ENCODE data around the gene CMSS1. TPM values are rescaled to one million over a fixed set of nuclear protein-coding genes. Genes with fewer than 3 reads are reported as not detected.

The CMSS1 gene
- total RNA-seq, 1 experiment from 2014 or later, result 117 TPM

DNA sequence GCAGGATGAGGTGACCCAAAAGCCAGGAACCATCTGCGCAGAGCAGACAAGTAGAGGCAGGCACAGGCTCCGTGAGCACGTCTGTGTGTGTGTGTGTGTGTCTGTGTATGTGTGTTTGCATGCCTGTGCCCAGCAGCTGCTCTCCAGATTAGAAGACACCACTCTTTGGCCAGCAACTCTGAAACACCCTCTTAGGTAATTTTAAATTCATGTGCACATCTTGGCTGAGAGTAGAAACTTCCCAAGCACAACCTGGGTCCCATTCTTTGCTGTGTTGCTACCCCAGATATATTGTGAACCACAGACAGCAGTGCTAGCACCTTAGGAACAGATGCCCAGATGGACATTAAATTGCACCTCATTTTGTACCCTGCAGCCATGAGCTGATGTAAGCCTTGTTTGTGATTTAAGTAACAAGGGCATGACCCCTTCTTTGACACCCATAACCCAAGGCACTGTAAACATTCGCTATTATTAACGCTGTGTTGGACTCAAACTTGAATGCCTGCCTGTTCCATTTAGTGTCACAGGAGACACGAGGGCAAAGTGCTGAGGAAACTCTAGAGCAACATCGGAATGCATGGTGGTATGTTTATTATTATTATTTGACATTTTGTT is 296.9 kb downstream of the CMSS1 start, which contains the start of gene FILIP1L:
Gene FILIP1L, minus strand, starts transcription at position 89 of the 618 bp plus-strand sequence.
- ChIA-PET POLR2A (interaction anchor here (0.7 to 1.4 kb wide), 3 partner anchors 10 to 61 kb away, joined by 3 to 4 read pairs (median 3); no protein-coding TSS in a partner anchor), CTCF (interaction anchor here (0.7 kb wide), 1 partner anchor 8 kb away, joined by 3 read pairs; no protein-coding TSS in a partner anchor)

DNA sequence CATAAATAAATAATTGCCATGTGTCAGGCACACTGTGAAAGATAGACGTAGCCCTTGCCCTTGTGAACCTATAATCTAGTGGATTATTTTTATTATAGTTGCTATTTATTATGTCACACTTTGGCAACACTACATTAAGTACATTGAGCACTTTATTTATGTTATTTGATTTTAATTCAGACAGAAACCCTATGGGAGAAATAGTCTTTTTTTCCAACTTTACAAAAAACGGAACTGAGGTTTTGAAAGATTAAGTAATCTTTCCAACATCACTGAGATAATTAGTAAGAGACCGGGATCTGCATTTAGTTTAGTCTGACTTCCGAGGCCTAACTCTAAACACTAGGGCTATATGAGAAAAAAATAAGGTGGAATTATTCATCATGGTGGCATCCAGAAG is 299.4 kb downstream of the CMSS1 start:
- Mint-ChIP-seq H3K27me3 (ENCODE audit: insufficient read depth, unreplicated experiment) (no peaks in the 10 kb centered on the region), H3K9me3 (ENCODE audit: unreplicated experiment) (no peaks in the 10 kb centered on the region), H3K36me3 (ENCODE audit: insufficient read depth, unreplicated experiment) (no peaks in the 10 kb centered on the region), H3K4me3 (ENCODE audit: unreplicated experiment) (no peak overlapping the region), H3K4me1 (ENCODE audit: insufficient read depth, unreplicated experiment) (peaks cover 13% of the 10 kb centered on the region), H3K27ac (ENCODE audit: low read depth, unreplicated experiment) (no peak overlapping the region)
- TF ChIP-seq, protein P1, sequence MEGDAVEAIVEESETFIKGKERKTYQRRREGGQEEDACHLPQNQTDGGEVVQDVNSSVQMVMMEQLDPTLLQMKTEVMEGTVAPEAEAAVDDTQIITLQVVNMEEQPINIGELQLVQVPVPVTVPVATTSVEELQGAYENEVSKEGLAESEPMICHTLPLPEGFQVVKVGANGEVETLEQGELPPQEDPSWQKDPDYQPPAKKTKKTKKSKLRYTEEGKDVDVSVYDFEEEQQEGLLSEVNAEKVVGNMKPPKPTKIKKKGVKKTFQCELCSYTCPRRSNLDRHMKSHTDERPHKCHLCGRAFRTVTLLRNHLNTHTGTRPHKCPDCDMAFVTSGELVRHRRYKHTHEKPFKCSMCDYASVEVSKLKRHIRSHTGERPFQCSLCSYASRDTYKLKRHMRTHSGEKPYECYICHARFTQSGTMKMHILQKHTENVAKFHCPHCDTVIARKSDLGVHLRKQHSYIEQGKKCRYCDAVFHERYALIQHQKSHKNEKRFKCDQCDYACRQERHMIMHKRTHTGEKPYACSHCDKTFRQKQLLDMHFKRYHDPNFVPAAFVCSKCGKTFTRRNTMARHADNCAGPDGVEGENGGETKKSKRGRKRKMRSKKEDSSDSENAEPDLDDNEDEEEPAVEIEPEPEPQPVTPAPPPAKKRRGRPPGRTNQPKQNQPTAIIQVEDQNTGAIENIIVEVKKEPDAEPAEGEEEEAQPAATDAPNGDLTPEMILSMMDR (IDR thresholded peaks at IDR 0.05; ENCODE audit: unreplicated experiment), result no peak
- intact Hi-C loops (cut with micrococcal nuclease), result no loop called here
- no TSS peak for BruUV-seq (replicated peaks)
- ChIA-PET CTCF (no interaction called here), POLR2A (no interaction called here)
- no peak for DNase-seq (ENCODE audit: unreplicated experiment)

More for the DNA sequence above, 296.9 kb downstream of the CMSS1 start, which contains the start of gene FILIP1L:
- no TSS peak for BruUV-seq (replicated peaks)
- H3K4me3 Mint-ChIP-seq (ENCODE audit: unreplicated experiment), result no peak within 1 kb of the TSS
- no peaks in the 10 kb centered on the region for H3K27me3 Mint-ChIP-seq (ENCODE audit: insufficient read depth, unreplicated experiment)
- H3K4me1 Mint-ChIP-seq (ENCODE audit: insufficient read depth, unreplicated experiment), result peaks cover 13% of the 10 kb centered on the region
- DNase-seq (ENCODE audit: unreplicated experiment), result no peak
- H3K27ac Mint-ChIP-seq (ENCODE audit: low read depth, unreplicated experiment), result no peak within 1 kb of the TSS
- intact Hi-C loops (cut with micrococcal nuclease), result no loop called here
- H3K9me3 Mint-ChIP-seq (ENCODE audit: unreplicated experiment), result no peaks in the 10 kb centered on the region
- no peaks in the 10 kb centered on the region for H3K36me3 Mint-ChIP-seq (ENCODE audit: insufficient read depth, unreplicated experiment)
- TF ChIP-seq, protein P1 (IDR thresholded peaks at IDR 0.05; ENCODE audit: unreplicated experiment), result no peak

DNA sequence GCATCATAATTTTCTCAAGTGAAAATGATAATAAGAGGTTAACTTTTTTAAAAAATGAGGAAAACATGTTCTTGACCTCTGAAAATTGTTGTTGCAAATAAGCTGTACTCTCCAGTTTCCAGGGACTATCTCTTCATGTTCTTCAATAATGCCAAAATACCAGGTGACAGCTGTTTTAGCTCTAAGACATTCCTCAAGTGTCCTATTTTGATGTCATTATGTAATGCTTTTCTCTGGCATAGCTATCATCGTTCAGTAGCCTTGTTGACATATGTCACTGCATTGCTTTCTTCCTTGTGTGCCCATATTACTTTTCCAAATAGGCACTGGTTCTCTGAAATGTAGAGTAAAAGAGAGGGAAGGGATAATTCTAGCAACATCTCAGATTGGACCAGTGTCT is 302.4 kb downstream of the CMSS1 start:
- H3K9me3 Mint-ChIP-seq (ENCODE audit: unreplicated experiment), result no peaks in the 10 kb centered on the region
- no peak overlapping the region for H3K27ac Mint-ChIP-seq (ENCODE audit: low read depth, unreplicated experiment)
- intact Hi-C loops (cut with micrococcal nuclease), result no loop called here
- ChIA-PET CTCF (no interaction called here), POLR2A (no interaction called here)
- no peaks in the 10 kb centered on the region for H3K36me3 Mint-ChIP-seq (ENCODE audit: insufficient read depth, unreplicated experiment)
- no peak overlapping the region for H3K4me3 Mint-ChIP-seq (ENCODE audit: unreplicated experiment)
- TF ChIP-seq, protein P1 (IDR thresholded peaks at IDR 0.05; ENCODE audit: unreplicated experiment), result no peak
- no peaks in the 10 kb centered on the region for H3K27me3 Mint-ChIP-seq (ENCODE audit: insufficient read depth, unreplicated experiment)
- no TSS peak for BruUV-seq (replicated peaks)
- peaks cover 2% of the 10 kb centered on the region for H3K4me1 Mint-ChIP-seq (ENCODE audit: insufficient read depth, unreplicated experiment)
- DNase-seq (ENCODE audit: unreplicated experiment), result no peak

GRCh38 chr3:100120693-100121092 is 303.0 kb downstream of the CMSS1 start:
- no peak for DNase-seq (ENCODE audit: unreplicated experiment)
- no peak overlapping the region for H3K4me3 Mint-ChIP-seq (ENCODE audit: unreplicated experiment)
- TF ChIP-seq, protein P1 (IDR thresholded peaks at IDR 0.05; ENCODE audit: unreplicated experiment), result no peak
- no peaks in the 10 kb centered on the region for H3K27me3 Mint-ChIP-seq (ENCODE audit: insufficient read depth, unreplicated experiment)
- ChIA-PET POLR2A (no interaction called here), CTCF (no interaction called here)
- no peak overlapping the region for H3K27ac Mint-ChIP-seq (ENCODE audit: low read depth, unreplicated experiment)
- H3K36me3 Mint-ChIP-seq (ENCODE audit: insufficient read depth, unreplicated experiment), result no peaks in the 10 kb centered on the region
- intact Hi-C loops (cut with micrococcal nuclease), result no loop called here
- H3K9me3 Mint-ChIP-seq (ENCODE audit: unreplicated experiment), result no peaks in the 10 kb centered on the region
- peaks cover 9% of the 10 kb centered on the region for H3K4me1 Mint-ChIP-seq (ENCODE audit: insufficient read depth, unreplicated experiment)
- BruUV-seq (replicated peaks), result no TSS peak

All from MCF 10A (cell line).